ENCODE results near the gene TOP2A. TPM values are rescaled to one million over a fixed set of nuclear protein-coding genes. Genes with fewer than 3 reads are reported as not detected.

The TOP2A gene
- total RNA-seq, 1 donor from 2014 or later, result 1.1 TPM

DNA sequence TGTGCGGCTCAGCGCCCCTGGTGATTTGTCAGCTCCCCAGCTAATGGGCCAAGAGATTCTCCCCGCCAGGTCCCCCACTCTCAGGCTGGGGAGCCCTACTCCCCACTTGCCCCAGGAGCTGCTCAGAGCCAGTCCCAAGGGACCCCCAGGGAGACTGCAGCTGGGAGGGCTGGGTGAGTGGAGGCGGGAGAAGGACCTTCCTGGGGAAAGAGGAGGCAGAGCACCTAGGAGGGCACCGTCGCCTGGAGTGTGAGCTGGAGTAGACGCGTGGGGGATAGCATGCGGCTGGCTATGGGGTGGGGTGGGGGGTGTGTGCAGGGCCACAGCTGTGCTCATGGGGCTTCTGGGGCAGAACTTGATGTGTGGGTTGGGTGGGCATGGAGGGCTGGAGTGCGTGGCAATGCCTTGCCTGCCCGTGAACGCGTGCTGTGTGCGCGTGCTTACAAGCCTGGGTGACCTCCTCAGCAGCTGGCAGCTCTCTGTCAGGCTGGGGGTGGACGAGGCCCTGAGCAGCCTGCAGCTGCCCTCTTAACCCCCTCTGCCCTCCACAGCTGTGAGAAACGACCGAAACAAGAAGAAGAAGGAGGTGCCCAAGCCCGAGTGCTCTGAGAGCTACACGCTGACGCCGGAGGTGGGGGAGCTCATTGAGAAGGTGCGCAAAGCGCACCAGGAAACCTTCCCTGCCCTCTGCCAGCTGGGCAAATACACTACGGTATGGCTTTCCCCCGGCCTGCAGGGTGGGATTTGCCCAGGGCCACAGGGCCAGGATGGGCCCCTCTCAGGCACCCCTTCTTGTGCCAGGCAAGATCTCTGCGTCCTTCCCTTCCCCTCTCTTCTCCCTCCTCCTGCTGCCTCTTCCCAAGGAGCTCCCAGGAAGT is 66.1 kb downstream of the TOP2A start:
- intact Hi-C loops (cut with micrococcal nuclease), result loop anchor here (5.0 kb wide), 1 partner anchor 49 kb away; no protein-coding TSS in a partner anchor
- DNase-seq (peak; percentile 30), ATAC-seq (no peak)

DNA sequence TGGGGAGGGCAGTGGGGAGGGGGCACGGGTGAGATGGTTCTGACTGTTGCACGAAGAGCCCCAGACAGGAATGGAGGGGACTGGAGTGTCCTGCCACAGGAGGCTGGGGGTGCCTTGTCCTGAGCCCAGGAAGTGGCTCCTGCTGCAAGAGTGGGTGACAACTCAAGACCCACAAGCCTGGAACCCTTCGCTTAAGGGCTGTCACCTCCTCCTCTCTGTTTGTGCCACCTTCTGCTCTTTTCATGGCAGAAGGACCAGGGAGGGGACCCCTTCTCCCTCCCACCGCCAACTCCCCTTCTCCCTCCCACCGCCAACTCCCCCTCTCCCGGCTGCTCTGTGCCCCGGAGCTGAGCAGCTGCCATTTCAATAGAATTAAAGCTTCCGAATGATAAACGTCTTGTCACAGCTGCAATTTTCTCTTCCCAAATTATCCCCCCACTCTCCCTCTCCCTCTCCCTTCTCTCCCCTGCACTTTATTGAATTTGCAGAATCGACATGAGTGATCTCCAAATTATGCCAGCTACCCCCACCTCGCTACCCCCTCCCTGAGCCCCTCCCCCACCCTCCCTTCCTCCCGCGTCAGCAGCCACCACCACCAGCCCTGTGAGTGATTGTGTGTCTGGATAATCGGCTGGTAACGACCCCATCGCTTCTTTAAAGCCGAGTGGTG is 66.9 kb downstream of the TOP2A start:
- ATAC-seq, result no peak
- intact Hi-C loops (cut with micrococcal nuclease), result loop anchor here (5.0 kb wide), 1 partner anchor 49 kb away; no protein-coding TSS in a partner anchor

DNA sequence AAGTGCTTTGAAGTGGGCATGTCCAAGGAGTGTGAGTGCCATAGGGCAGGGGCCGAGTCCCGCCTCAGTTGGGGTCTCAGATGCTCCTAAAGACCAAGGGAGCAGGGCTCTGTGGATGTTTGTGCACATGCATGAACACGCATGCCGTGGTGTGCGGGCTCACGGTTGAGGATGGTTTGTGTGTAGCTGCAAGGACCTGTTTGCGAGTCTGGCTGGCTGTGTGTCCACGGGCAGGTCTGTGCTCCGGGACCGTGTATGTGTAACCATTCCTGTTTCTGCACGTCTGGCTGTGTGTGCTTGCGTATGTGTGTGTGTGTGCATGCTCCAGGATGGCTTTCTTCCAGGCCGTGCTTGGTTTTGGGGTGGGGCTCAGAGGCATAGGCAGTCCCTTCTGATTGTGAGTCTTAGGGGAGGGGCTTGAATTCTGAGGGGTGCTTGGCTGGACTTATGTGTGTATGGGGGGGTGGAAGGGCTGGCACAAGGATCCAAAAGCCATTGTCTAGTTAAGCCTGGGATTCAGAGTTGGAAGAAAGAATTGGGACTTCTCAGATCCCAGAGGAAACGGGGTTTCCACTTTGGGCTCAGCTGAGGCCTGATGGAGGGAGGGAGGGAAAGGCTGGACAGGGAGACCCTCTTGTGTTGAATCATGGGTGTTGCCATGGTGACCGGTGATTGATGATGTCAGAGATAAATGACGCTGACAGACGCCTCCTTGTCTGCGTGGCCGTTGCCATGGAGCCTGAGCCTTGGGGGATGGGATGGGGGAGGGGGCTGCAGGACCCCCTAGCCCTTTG is 67.6 kb downstream of the TOP2A start:
- intact Hi-C loops (cut with micrococcal nuclease), result loop anchor here (5.0 kb wide), 1 partner anchor 48 kb away; no protein-coding TSS in a partner anchor

More for the DNA sequence above, 66.9 kb downstream of the TOP2A start:
- DNase-seq, result no peak

DNA sequence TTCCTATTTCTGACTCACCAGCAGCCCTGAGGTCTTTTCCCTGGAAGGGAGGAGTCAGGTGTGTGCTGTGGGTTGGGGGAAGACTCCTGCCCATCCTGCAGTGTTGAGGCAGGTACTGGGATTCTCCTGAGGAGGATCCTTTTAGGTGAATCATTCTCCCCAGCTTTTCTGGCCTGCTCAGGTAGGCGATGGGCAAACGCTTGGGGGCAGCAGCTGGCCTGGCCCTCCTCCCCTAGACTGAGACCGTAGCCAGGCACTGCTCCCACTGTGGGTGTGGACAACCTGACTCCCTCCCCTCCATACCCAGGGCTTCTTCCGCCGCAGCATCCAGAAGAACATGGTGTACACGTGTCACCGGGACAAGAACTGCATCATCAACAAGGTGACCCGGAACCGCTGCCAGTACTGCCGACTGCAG is 68.2 kb downstream of the TOP2A start:
- peak; percentile 44 for ATAC-seq
- DNase-seq, result peak; percentile 66
- intact Hi-C loops (cut with micrococcal nuclease), result no loop called here

More for the DNA sequence above, 67.6 kb downstream of the TOP2A start:
- ATAC-seq (no peak), DNase-seq (peak; percentile 52)

DNA sequence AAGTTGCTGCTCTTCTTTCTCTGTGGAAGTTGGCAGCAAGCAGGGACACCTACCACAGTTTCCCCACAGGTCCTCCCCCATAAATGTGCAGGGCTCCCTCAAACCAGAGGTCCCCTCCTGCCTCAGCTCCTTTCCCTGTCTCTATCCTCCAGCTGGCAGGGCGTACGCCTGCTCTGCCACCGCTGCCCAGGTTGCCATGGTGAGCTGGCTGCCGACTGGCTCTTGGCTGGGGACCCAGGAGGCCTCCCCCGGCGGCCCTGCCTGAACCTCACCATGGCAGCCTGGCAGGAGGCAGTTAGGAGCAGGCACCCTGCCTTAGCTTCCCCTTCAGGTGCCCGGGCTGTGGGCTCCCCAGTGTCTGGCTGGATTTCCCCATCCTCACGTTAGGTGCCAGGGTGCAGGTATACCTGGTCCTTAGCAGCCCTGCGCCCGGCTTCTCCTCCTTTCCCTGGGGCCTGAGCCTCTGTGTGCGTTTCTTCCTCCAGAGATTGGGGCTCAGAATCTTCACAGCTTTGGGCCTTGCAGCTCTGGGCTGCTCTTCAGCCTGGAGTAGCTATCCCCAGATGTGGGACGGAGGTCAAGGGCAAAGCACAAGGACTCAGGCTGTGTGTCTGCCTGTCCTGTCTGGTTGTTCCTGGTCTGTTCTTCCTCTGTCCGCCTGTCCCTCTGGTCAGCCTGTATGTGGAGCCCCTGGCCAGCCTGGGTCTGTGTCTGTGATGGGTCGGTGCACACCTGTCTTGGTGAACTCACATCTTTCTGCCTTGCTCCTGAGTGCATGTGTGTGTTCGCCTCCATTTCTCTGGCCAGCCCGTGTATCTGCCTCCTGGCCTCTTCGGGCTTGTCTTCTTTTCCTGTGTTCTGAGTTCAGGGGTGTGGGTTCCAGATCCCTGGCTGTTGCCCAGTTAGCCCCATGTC is 68.9 kb downstream of the TOP2A start:
- intact Hi-C loops (cut with micrococcal nuclease), result no loop called here
- DNase-seq (peak; percentile 89), ATAC-seq (peak; percentile 69)

DNA sequence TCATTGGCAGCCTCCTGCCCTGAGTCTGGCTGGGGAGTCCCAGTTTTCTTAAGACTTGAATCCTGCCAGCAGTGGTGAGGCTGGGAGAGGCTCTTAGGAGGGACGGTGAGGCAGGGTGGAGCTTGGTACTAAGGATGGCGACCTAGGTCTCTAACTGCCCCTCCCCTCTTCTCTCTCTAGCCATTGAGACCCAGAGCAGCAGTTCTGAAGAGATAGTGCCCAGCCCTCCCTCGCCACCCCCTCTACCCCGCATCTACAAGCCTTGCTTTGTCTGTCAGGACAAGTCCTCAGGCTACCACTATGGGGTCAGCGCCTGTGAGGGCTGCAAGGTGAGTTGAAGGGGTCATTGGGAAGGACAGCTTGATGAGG is 69.6 kb downstream of the TOP2A start:
- intact Hi-C loops (cut with micrococcal nuclease), result no loop called here
- DNase-seq (peak; percentile 34), ATAC-seq (no peak)

DNA sequence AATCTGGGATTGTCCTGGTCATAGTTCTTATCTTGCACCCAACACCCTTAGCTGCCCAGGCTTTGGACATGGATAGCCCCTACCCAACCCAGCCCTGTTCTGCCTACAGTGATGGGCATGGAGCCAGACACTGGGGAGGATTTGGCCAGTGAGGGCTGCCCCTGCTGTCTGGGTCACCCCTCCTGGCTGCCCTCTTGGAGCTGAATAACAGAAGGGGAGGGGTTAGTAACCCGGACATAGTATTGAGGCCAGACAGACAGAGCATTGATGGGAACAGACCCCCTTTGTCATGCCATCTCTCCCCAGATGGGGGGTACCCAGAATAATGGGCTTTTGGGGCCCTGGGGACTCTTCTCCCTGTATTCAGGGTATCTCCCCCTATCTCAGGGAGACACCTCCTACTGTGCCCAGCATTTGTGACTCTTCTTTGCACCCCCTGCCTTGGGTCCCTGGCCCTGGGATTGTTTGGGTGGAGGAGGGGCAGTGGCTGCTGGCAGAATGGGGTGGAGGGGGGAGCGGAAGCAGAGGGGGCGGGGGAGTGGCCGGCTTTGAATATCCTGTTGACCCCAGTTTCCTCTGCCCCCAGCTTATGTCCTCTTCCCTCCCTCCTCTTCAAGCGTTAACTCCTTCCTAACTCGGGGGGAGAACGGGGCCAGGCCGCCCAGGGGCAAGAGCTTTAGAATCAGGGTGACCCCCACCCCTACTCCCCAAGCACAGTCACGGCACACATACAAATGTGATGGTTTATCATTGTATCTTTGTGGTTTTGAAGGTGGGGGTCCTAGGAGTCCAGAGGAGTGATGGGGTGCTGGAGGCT is 70.2 kb downstream of the TOP2A start:
- intact Hi-C loops (cut with micrococcal nuclease), result no loop called here
- DNase-seq (peak; percentile 52), ATAC-seq (no peak)

DNA sequence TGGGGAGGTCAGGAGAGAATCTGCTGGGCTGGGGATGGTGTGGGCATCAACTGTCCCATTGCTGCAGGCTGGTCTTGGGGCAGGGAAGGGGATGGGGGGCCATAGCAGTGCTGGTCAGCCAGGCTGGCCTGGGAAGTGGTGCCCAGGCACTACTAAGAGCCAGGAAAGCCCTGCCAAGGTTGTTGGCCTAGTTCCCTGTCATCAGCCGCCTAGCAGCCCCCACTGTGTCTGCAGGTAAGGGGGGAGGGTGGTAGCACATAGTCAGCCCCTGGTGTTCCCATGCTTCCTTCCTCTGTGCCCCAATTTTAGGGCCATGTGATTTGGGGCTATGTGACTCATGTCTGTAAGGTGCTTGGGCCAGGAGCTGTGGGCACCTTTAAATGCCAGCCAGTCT is 70.9 kb downstream of the TOP2A start:
- intact Hi-C loops (cut with micrococcal nuclease), result no loop called here
- DNase-seq, result no peak
- no peak for ATAC-seq

DNA sequence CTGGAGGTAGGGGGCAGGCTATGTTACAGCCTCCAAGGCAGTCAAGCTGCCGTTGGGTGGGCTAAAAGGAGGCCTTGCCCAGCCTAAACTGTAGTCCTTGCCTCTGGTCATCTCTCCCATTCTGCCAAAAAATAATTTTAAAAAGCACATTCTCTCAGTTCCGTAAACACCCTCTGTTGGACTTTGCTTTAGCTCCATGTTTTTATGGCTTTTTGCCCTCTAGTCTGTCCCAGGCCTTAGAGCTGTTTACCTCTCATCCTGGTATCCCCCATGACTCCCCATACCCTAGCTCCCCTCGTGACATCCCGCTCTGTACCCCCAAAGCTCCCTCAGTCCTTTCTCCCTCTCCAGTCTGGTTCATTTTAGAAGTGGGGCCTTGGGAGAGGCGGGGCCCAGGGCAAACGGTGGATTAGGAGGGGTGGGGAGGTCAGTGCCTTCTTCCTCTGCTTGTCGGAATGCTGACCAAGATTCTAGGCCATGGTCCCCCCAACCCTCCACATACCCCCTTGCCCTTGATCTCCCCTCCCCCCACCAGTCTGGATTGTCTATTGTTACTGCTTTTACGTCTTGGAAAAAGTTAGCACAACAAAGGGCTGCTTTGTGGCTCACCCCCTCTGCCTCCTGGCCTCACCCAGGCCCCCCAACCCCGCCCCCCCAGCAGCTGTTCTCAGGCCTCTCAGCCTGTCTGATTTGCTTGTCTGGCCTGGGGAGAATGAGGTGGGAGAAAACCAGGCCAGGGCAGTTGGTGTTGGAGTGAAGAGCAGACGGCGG is 71.5 kb downstream of the TOP2A start:
- DNase-seq (no peak), ATAC-seq (no peak)
- intact Hi-C loops (cut with micrococcal nuclease), result no loop called here

DNA sequence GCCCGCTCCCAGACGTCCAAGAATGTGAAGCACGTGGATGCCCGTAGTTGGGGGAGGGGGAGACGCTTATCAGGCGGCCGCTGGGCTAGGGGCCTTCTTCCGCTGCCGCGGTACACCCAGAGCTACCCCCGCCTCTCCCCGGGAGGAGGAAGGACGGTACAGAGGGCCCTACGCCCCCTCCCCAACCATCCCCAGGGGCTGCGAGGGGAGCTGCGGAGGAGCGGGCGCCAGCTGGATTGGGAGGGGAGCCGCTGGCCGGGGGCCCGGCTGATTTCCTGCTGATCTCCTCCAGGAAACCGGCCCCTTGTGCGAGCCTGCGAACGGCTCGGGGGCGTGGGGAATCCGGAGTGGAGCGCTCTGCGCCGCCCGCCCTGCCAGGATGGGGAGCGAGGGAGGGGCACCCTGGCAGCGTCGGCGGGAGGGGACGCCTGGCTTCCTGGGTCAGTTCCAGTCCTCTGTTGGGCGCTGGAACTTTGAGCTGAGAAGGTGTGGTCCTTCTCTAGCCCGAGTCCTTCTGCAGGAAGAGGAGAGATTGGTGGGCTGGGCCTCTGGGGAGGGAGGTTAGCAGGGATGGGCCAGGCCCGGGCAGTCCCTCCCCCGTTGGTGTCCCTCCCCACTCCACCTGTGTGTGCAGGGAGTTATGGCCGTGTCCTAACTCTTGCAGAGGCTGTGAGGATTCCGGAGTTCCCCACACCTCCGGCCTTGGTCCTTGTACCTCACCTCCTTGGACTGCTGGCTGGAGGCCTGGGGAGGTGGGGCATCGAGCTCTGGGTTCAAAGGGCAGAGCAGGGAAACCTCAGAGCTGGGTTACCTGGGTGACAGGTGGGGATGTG is 72.3 kb downstream of the TOP2A start:
- peak; percentile 16 for ATAC-seq
- intact Hi-C loops (cut with micrococcal nuclease), result no loop called here

DNA sequence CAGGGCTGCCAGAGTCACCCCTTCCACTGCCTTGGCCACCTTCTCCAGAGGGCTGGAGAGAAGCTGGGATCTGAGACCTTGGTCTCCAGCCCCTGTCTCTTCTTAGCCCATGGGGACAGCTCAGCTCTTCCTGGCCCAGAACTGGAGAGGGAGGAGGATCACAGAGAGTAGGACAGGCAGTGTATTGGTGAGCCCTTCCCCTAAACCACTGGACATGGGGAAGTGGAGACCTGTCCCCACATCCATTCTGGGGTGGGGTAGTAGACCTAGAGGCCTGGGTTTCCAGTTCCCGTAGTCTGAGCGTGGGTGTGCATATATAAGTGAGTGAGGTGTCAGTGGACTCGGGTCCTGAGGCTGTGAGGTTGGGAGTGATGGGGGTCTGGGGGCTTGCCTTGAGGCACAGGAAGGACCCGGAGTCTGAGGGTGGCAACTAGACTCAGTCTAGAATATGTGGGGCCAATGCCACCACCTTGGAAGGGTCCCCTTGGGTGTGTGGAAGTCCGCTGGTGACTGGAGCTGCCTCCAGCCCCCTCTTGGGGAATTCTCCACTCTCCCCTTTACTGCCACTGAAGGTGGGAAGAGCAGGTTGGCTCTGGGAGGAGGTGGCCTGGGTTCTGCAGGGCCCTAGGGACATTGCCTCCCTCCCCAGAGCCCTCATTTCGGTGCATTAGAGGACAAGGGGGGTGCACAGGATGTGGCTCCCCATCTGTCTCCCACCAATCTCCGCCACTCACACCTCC is 73.1 kb downstream of the TOP2A start:
- no peak for DNase-seq
- intact Hi-C loops (cut with micrococcal nuclease), result no loop called here
- ATAC-seq, result peak; percentile 2

More for the DNA sequence above, 72.3 kb downstream of the TOP2A start:
- DNase-seq, result peak; percentile 86

DNA sequence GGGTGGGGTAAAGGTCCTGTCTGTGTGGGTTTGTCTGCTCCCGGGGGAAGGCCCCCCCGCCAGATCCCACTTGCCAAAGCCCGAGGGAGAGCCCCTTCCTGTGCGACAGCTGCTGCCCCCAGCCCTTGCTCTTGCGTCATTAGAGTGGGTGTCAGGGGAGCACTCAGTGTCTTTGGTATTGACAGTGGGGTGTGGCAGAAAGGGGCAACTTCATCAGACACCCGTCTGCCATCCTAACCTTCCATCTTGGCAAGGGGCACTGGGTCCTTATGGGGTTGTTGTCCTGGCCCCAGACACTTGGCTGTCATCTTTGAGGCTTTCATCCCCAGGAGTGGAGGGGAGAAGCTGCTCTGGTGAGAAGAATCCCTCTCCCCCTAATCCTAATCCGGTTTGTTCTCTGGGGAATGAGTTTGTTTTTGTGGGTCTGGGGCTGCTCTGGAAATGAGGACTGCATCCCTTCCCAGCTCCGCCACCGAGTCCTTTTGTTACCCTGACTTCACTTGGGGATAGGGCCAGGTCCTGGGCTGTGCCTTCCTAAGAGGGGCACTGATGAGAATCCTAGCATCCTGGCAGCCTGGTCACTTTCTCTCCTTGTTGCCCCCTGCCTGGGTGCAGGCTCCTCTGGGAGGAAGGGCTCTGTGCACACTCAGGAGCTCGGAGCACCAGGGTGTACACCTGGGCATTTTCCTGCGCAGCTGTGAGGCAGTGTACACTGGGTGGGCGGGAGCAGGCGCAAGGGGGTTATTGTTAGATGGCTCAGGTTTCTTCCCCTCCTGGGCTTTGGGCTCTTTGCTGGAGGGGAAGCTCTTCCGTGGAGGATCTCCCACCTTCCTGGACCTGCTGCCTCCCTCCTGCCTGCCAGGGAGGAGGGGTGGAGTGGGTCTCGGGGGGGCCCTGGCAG is 74.2 kb downstream of the TOP2A start:
- intact Hi-C loops (cut with micrococcal nuclease), result no loop called here
- DNase-seq, result peak; percentile 65
- no peak for ATAC-seq

DNA sequence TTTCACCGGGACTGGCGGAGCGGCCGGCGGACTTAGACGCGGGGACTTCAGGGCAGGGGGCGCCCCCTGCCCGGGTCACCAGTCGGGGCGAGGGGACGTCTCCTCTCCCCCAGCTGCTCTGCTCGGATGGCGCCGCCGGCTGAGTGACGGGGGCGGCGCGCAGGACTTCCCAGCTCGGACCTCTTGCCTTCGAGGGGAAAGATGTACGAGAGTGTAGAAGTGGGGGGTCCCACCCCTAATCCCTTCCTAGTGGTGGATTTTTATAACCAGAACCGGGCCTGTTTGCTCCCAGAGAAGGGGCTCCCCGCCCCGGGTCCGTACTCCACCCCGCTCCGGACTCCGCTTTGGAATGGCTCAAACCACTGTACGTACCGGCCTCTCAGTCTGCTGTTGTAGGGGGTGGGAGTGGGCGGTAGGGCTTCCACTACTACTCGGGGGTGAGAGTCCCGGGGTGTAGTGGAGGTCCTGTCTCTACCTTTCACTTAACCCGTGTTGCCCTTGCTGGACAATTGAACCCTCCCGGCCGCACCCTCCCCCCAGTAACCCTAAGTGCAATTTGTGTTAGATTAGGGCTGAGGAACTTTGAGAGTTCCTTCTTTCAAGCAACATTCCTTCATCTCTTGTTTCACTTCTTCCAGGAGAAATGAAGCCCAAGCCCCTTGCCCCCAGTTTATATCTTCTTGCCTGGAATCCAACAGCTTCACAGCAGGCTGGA is 75.0 kb downstream of the TOP2A start:
- intact Hi-C loops (cut with micrococcal nuclease), result no loop called here
- peak; percentile 34 for DNase-seq
- ATAC-seq, result no peak
